Liver (tissue), 9 donors: ENCODE measurements around the gene VAMP4. TPM values are rescaled to one million over a fixed set of nuclear protein-coding genes. Genes with fewer than 3 reads are reported as not detected.
"Not testable (repeated sequence)": the region's sequence is repeated elsewhere in the genome, so short reads cannot be mapped to it uniquely, and the experiment has no call there.

Experiments
- DNase-seq: peaks from one replicate; pipeline ENCODE4 v3.0.0-alpha.2; 2017; ENCODE audit warnings: low spot score
- H3K27ac ChIP-seq, 2 donors: one replicate each; pipeline ENCODE4 v1.7.0; 2013; ENCODE audit warnings: inconsistent platforms in 2 of 2, low read length in 2 of 2, control low read depth in 1 of 2, low read depth in 1 of 2, mild to moderate bottlenecking in 1 of 2
- H3K27me3 ChIP-seq, 4 donors: one replicate each; pipeline versions ENCODE4 v1.6.1 to v1.7.0; 2013; ENCODE audit warnings: low read length in 3 of 4, inconsistent platforms in 1 of 4, mild to moderate bottlenecking in 1 of 4, moderate library complexity in 1 of 4; ENCODE audit not compliant: control insufficient read depth in 4 of 4, insufficient read depth in 4 of 4
- H3K36me3 ChIP-seq, 4 donors: one replicate each; pipeline versions ENCODE4 v1.6.1 to v1.7.0; 2013; ENCODE audit warnings: low read length in 3 of 4, mild to moderate bottlenecking in 3 of 4, low read depth in 1 of 4, moderate library complexity in 1 of 4; ENCODE audit not compliant: control insufficient read depth in 4 of 4, insufficient read depth in 3 of 4
- H3K4me1 ChIP-seq, 4 donors: one replicate each; pipeline versions ENCODE4 v1.6.1 to v1.7.0; 2013; ENCODE audit warnings: low read length in 3 of 4, mild to moderate bottlenecking in 3 of 4, moderate library complexity in 1 of 4; ENCODE audit not compliant: control insufficient read depth in 4 of 4, insufficient read depth in 4 of 4
- H3K4me3 ChIP-seq, 3 donors: one replicate each; pipeline versions ENCODE4 v1.6.1 to v1.7.0; 2013; ENCODE audit warnings: low read length in 3 of 3, control low read depth in 1 of 3, low read depth in 1 of 3, mild to moderate bottlenecking in 1 of 3
- H3K9ac ChIP-seq, 2 donors: one replicate each; pipeline ENCODE4 v1.7.0; 2013; ENCODE audit warnings: low read length in 2 of 2, mild to moderate bottlenecking in 2 of 2, moderate library complexity in 2 of 2, control low read depth in 1 of 2, low read depth in 1 of 2
- H3K9me3 ChIP-seq, 4 donors: one replicate each; pipeline versions ENCODE4 v1.6.1 to v1.7.0; 2013; ENCODE audit warnings: low read length in 3 of 4; ENCODE audit not compliant: control insufficient read depth in 4 of 4
- ATF3 ChIP-seq: IDR thresholded peaks from 2 replicates; pipeline ENCODE4 v1.6.1; 2016; ENCODE audit warnings: antibody characterized with exemption
- EGR1 ChIP-seq, 2 donors: IDR thresholded peaks; 2 replicates each; pipeline ENCODE4 v1.6.1; 2016 to 2018; ENCODE audit warnings: antibody characterized with exemption in 2 of 2, low read depth in 2 of 2
- FOXA1 ChIP-seq: IDR thresholded peaks from 2 replicates; pipeline ENCODE4 v1.6.1; 2016; ENCODE audit warnings: antibody characterized with exemption
- GABPA ChIP-seq, 2 donors: IDR thresholded peaks in 1 of 2; conservative IDR thresholded peaks in 1 of 2; 2 replicates each; pipeline ENCODE4 v1.6.1; 2016; ENCODE audit warnings: antibody characterized with exemption in 2 of 2, mild to moderate bottlenecking in 1 of 2, moderate library complexity in 1 of 2
- HNF4A ChIP-seq, 2 donors: conservative IDR thresholded peaks; 2 replicates each; pipeline ENCODE4 v1.6.1; 2016; ENCODE audit warnings: antibody characterized with exemption in 2 of 2, mild to moderate bottlenecking in 2 of 2
- HNF4G ChIP-seq: IDR thresholded peaks from 2 replicates; pipeline ENCODE4 v1.6.1; 2016; ENCODE audit warnings: antibody characterized with exemption
- JUND ChIP-seq, 2 donors: IDR thresholded peaks; 2 replicates each; pipeline ENCODE4 v1.6.1; 2016; ENCODE audit warnings: antibody characterized with exemption in 2 of 2
- MAX ChIP-seq: IDR thresholded peaks from 2 replicates; pipeline ENCODE4 v1.6.1; 2016; ENCODE audit warnings: antibody characterized with exemption
- NR2F2 ChIP-seq: IDR thresholded peaks from 2 replicates; pipeline ENCODE4 v1.6.1; 2016; ENCODE audit warnings: antibody characterized with exemption
- RAD21 ChIP-seq, 2 donors: IDR thresholded peaks; 2 replicates each; pipeline ENCODE4 v1.6.1; 2016; ENCODE audit warnings: antibody characterized with exemption in 2 of 2, mild to moderate bottlenecking in 2 of 2
- REST ChIP-seq: IDR thresholded peaks from 2 replicates; pipeline ENCODE4 v1.6.1; 2016; ENCODE audit warnings: antibody characterized with exemption, mild to moderate bottlenecking
- RXRA ChIP-seq, 2 donors: IDR thresholded peaks; 2 replicates each; pipeline ENCODE4 v1.6.1; 2017 to 2018; ENCODE audit warnings: antibody characterized with exemption in 2 of 2, mild to moderate bottlenecking in 1 of 2
- SP1 ChIP-seq: IDR thresholded peaks from 2 replicates; pipeline ENCODE4 v1.6.1; 2018; ENCODE audit warnings: antibody characterized with exemption, mild to moderate bottlenecking
- ZBTB33 ChIP-seq: IDR thresholded peaks from 2 replicates; pipeline ENCODE4 v1.6.1; 2016; ENCODE audit warnings: antibody characterized with exemption
- WGBS: extraction: QIAGEN DNeasy Blood & Tissue Kit; methylation state at CpG from one replicate; pipeline ENCODE4 v1.1.7; 2013; 5-methylcytosine and 5-hydroxymethylcytosine counted together
- polyA plus RNA-seq, 2 donors: library from polyadenylated mRNA; stranded (reverse) in 1 of 2; unstranded in 1 of 2; fragments of 200-250 nt in 1 of 2; fragments of >200 nt in 1 of 2; fragmentation: Nextera tagmentation in 1 of 2; extraction: Ambion mirVana in 1 of 2; gene quantifications; one replicate each; pipeline versions ENCODE4 v1.2.1 to v1.2.3, GENCODE V29; 2013 to 2015
- total RNA-seq, 2 donors: library from RNA; depleted of rRNA; stranded (reverse); fragments of >200 nt; gene quantifications; one replicate each; pipeline ENCODE4 v1.2.3, GENCODE V29; 2014
- donor health status: healthy.
- donor health status: healthy.
- donor health status: healthy.
- donor health status: healthy.
- donor health status: healthy.

Gene VAMP4
- total and polyA plus RNA-seq, 4 donors, result 4.0 to 6.1 (median 4.8) TPM

- 95% methylated on average over 5 of the region's 5 CpGs for WGBS
- no peaks in the 10 kb centered on the region for H3K9me3 ChIP-seq
- peaks cover 0 to under 1% (median 0%) of the 10 kb centered on the region in 4 donors for H3K4me1 ChIP-seq
- no peak for DNase-seq
- no peaks in the 10 kb centered on the region for H3K27me3 ChIP-seq
- H3K27ac ChIP-seq, result no peak overlapping the region
- no peaks in the 10 kb centered on the region for H3K36me3 ChIP-seq
- TF ChIP-seq MAX (no peak), SP1 (no peak), JUND (IDR thresholded peaks at IDR 0.05) (no peak)
- no peak overlapping the region for H3K4me3 ChIP-seq
- no peak overlapping the region for H3K9ac ChIP-seq
These were observed 80.7 kb downstream of the VAMP4 start for GRCh38 chr1:171661076-171661650.

GRCh38 chr1:171656206-171656605 is 85.7 kb downstream of the VAMP4 start:
- 92% methylated on average over 9 of the region's 9 CpGs for WGBS
- H3K36me3 ChIP-seq, H3K9me3 ChIP-seq, DNase-seq, H3K27me3 ChIP-seq, H3K27ac ChIP-seq, H3K4me3 ChIP-seq, H3K9ac ChIP-seq: not testable (repeated sequence)
- peaks cover 4 to 19% (median 15%) of the 10 kb centered on the region in 4 donors for H3K4me1 ChIP-seq

GRCh38 chr1:171655746-171656116 is 86.1 kb downstream of the VAMP4 start:
- Histone ChIP-seq H3K4me1 (peaks cover 4 to 19% (median 15%) of the 10 kb centered on the region in 4 donors), H3K9me3 (no peaks in the 10 kb centered on the region), H3K4me3 (no peak overlapping the region), H3K27me3 (no peaks in the 10 kb centered on the region), H3K27ac (no peak overlapping the region), H3K9ac (no peak overlapping the region), H3K36me3 (no peaks in the 10 kb centered on the region)
- 84% methylated on average over 6 of the region's 6 CpGs for WGBS
- DNase-seq, result no peak
- no peak for TF ChIP-seq MAX
- no peak for TF ChIP-seq SP1
- no peak for TF ChIP-seq ZBTB33
- TF ChIP-seq HNF4G, result no peak
- TF ChIP-seq JUND (IDR thresholded peaks at IDR 0.05), result no peak
- no peak for TF ChIP-seq REST
- TF ChIP-seq ATF3, result no peak
- no peak for TF ChIP-seq GABPA (IDR thresholded peaks at IDR 0.05 in 1 of 2, conservative IDR thresholded peaks at IDR 0.05 in 1 of 2)
- no peak for TF ChIP-seq NR2F2
- no peak for TF ChIP-seq FOXA1
- TF ChIP-seq HNF4A (conservative IDR thresholded peaks at IDR 0.05), result no peak
- TF ChIP-seq EGR1 (IDR thresholded peaks at IDR 0.05; ENCODE audit: low read depth in 2 of 2), result no peak
- no peak for TF ChIP-seq RXRA (IDR thresholded peaks at IDR 0.05)
- no peak for TF ChIP-seq RAD21 (IDR thresholded peaks at IDR 0.05)
